Endothelial cell of umbilical vein (primary cell): ENCODE measurements around the gene KIAA1958. TPM values are rescaled to one million over a fixed set of nuclear protein-coding genes. Genes with fewer than 3 reads are reported as not detected.

Experiments
- BruUV-seq: library from RNA; stranded (reverse); fragments of 400-500 nt; replicated peaks from 2 replicates; lab custom pipeline; 2021; lab: Mats Ljungman, UMichigan
- CTCF ChIA-PET: fragments of 300-600, 350-600 bp; sonication (Branson Sonifier 250); formaldehyde crosslinking; loops from one replicate; lab custom pipeline; 2021; ENCODE audit warnings: antibody characterized with exemption, inconsistent platforms; lab: Charles Lee
- POLR2A ChIA-PET: fragments of 300-600, 350-600 bp; sonication (Branson Sonifier 250); formaldehyde crosslinking; loops from one replicate; lab custom pipeline; 2021; ENCODE audit warnings: antibody characterized with exemption, inconsistent platforms; lab: Charles Lee
- DNase-seq: peaks from one replicate; pipeline ENCODE4 v3.0.0-alpha.2; 2011; ENCODE audit warnings: low read depth, low spot score
- FAIRE-seq: peaks from 2 replicates; lab custom pipeline; 2011; peaks lifted over from hg19 to GRCh38; lab: Jason Lieb, UNC
- H2AFZ ChIP-seq: 2 replicates; pipeline ENCODE4 v1.6.0; 2012; ENCODE audit warnings: low read depth, low read length, control low read depth, inconsistent platforms
- H3K27ac ChIP-seq: 2 replicates; pipeline ENCODE4 v1.5.1; 2011; ENCODE audit warnings: low read depth, mild to moderate bottlenecking, control low read depth, low read length, moderate library complexity; ENCODE audit not compliant: insufficient read depth
- H3K27me3 ChIP-seq, 2 experiments: 2 replicates each; pipeline versions ENCODE4 v1.6.0 to v1.6.1; 2011; ENCODE audit warnings: low read length in 2 of 2, mixed read lengths in 1 of 2; ENCODE audit not compliant: control insufficient read depth in 2 of 2, insufficient read depth in 2 of 2
- H3K36me3 ChIP-seq, 2 experiments: 2 replicates in 1 of 2; 3 replicates in 1 of 2; pipeline ENCODE4 v1.5.1; 2011; ENCODE audit warnings: low read length in 2 of 2, mild to moderate bottlenecking in 1 of 2, moderate library complexity in 1 of 2; ENCODE audit not compliant: control insufficient read depth in 2 of 2, insufficient read depth in 2 of 2; ENCODE audit errors: extremely low read depth in 1 of 2
- H3K4me1 ChIP-seq: 3 replicates; pipeline ENCODE4 v1.5.1; 2011; ENCODE audit warnings: mild to moderate bottlenecking, low read length; ENCODE audit not compliant: control insufficient read depth, insufficient read depth; ENCODE audit errors: extremely low read depth
- H3K4me2 ChIP-seq: 2 replicates; pipeline ENCODE4 v1.6.1; 2011; ENCODE audit warnings: low read length, control low read depth, mixed read lengths; ENCODE audit not compliant: insufficient read depth
- H3K4me3 ChIP-seq, 3 experiments: fragments of 200-600 bp in 1 of 3; sonication (generic), shearing (Covaris generic) in 1 of 3; replicated peaks in 1 of 3; 2 replicates each; pipeline ENCODE4 v1.5.1; 2011 to 2016; ENCODE audit warnings: control low read depth in 3 of 3, low read length in 3 of 3, mild to moderate bottlenecking in 2 of 3, inconsistent platforms in 1 of 3, low read depth in 1 of 3, moderate library complexity in 1 of 3; ENCODE audit not compliant: insufficient read depth in 1 of 3
- H3K79me2 ChIP-seq: 2 replicates; pipeline ENCODE4 v1.6.0; 2012; ENCODE audit warnings: low read length, inconsistent platforms; ENCODE audit not compliant: control insufficient read depth, insufficient read depth
- H3K9ac ChIP-seq: replicated peaks from 2 replicates; pipeline ENCODE3; 2011; ENCODE audit warnings: low read length, control low read depth; ENCODE audit not compliant: insufficient read depth; ENCODE audit errors: extremely low read depth
- H3K9me1 ChIP-seq: replicated peaks from 3 replicates; pipeline ENCODE4 v1.6.0; 2011; ENCODE audit warnings: mild to moderate bottlenecking, low read length; ENCODE audit not compliant: control insufficient read depth, insufficient read depth; ENCODE audit errors: extremely low read depth
- H3K9me3 ChIP-seq: replicated peaks from 2 replicates; pipeline ENCODE4 v1.5.1; 2012; ENCODE audit warnings: low read length, inconsistent platforms; ENCODE audit not compliant: control insufficient read depth, insufficient read depth
- H4K20me1 ChIP-seq: replicated peaks from 2 replicates; pipeline ENCODE3; 2011; ENCODE audit warnings: mild to moderate bottlenecking, low read length; ENCODE audit not compliant: control insufficient read depth, insufficient read depth; ENCODE audit errors: extremely low read depth
- CTCF ChIP-seq, 2 donors: IDR thresholded peaks; 1 replicate in 1 of 2; 2 replicates in 1 of 2; pipeline ENCODE4 v1.5.1; 2011; ENCODE audit warnings: low read length in 2 of 2, mild to moderate bottlenecking in 2 of 2, moderate library complexity in 2 of 2, control low read depth in 1 of 2, inconsistent platforms in 1 of 2, low read depth in 1 of 2; ENCODE audit not compliant: insufficient read depth in 1 of 2; ENCODE audit errors: extremely low read depth in 1 of 2
- EZH2 ChIP-seq: IDR thresholded peaks from 2 replicates; pipeline ENCODE4 v1.6.1; 2012; ENCODE audit warnings: borderline replicate concordance, low read depth, mild to moderate bottlenecking, moderate library complexity, low read length, inconsistent platforms; ENCODE audit not compliant: severe bottlenecking
- FOS ChIP-seq: IDR thresholded peaks from 2 replicates; pipeline ENCODE4 v1.6.1; 2011; ENCODE audit warnings: mild to moderate bottlenecking, low read length, moderate library complexity, borderline replicate concordance; ENCODE audit not compliant: insufficient read depth
- GATA2 ChIP-seq: IDR thresholded peaks from 2 replicates; pipeline ENCODE4 v1.7.0; 2011; ENCODE audit warnings: low read depth, mild to moderate bottlenecking, moderate library complexity, mixed read lengths, low read length; ENCODE audit not compliant: insufficient read length, insufficient read depth
- JUN ChIP-seq: IDR thresholded peaks from 2 replicates; pipeline ENCODE4 v1.6.1; 2011; ENCODE audit warnings: borderline replicate concordance, low read depth; ENCODE audit not compliant: insufficient read length, insufficient read depth
- MAX ChIP-seq: IDR thresholded peaks from 2 replicates; pipeline ENCODE4 v1.6.1; 2011; ENCODE audit not compliant: insufficient read depth, insufficient read length
- MYC ChIP-seq: IDR thresholded peaks from one replicate; pipeline ENCODE4 v1.6.1; 2011; ENCODE audit warnings: mild to moderate bottlenecking, low read depth, low read length
- POLR2A ChIP-seq: IDR thresholded peaks from 2 replicates; pipeline ENCODE4 v1.6.1; 2012; ENCODE audit warnings: low read depth, mild to moderate bottlenecking, control low read depth, low read length
- POLR2AphosphoS5 ChIP-seq: IDR thresholded peaks from 2 replicates; pipeline ENCODE4 v1.6.1; 2012; ENCODE audit warnings: low read depth, mild to moderate bottlenecking, control low read depth, low read length, moderate library complexity; ENCODE audit not compliant: insufficient read depth
- dilution Hi-C: fragments of 300-500 bp; cut with MboI; formaldehyde crosslinking; loops from one replicate; pipeline ENCODE4 v1.15.0; 2019; ENCODE audit warnings: low sequenced_read_pairs; ENCODE audit not compliant: extremely low pct_ligation_motif_present
- intact Hi-C: fragments of 100-400 bp; cut with micrococcal nuclease; formaldehyde crosslinking; loops from one replicate; pipeline ENCODE4 v1.10.0; 2022
- polyA plus RNA-seq, 4 experiments: library from polyadenylated mRNA; depleted of rRNA in 3 of 4; stranded (reverse) in 3 of 4; unstranded in 1 of 4; fragments of >200 nt; gene quantifications; 2 replicates each; pipeline versions ENCODE4 v1.2.1 to v1.2.3, GENCODE V29; 2011 to 2012; ENCODE audit warnings: missing spikeins in 1 of 4
- total RNA-seq: library from RNA; stranded (reverse); gene quantifications from 2 replicates; pipeline ENCODE4 v1.2.3, GENCODE V29; 2021

The KIAA1958 gene
- total and polyA plus RNA-seq, 2 donors (not counting 3 experiments of a cell fraction or from before 2014, with no cell fraction given): 1.7 to 5.0 TPM

GRCh38 chr9:112501287-112501686 lies 14.7 kb downstream of the KIAA1958 start:
- Histone ChIP-seq H4K20me1 (no peaks in the 10 kb centered on the region), H3K36me3 (no peaks in the 10 kb centered on the region), H3K4me1 (peaks cover 6% of the 10 kb centered on the region), H3K79me2 (no peaks in the 10 kb centered on the region), H3K9me1 (no peaks in the 10 kb centered on the region), H3K4me2 (no peak overlapping the region), H2AFZ (no peak overlapping the region), H3K4me3 (no peak overlapping the region), H3K9ac (no peak overlapping the region), H3K9me3 (no peaks in the 10 kb centered on the region), H3K27ac (no peak overlapping the region), H3K27me3 (no peaks in the 10 kb centered on the region)
- DNase-seq (no peak), FAIRE-seq (no peak)
- POLR2A ChIA-PET: no interaction called here
- intact Hi-C loops (no loop called here), dilution Hi-C loops (no loop called here)
- CTCF ChIA-PET: interaction anchor here (1.3 kb wide), 1 partner anchor 15 kb away, joined by 3 read pairs; no protein-coding TSS in a partner anchor
- no TSS peak for BruUV-seq
- no peak for TF ChIP-seq JUN
- no peak for TF ChIP-seq FOS
- no peak for TF ChIP-seq POLR2AphosphoS5

- no peak overlapping the region for H2AFZ ChIP-seq
- peak; percentile 21 for DNase-seq
- H3K36me3 ChIP-seq: no peaks in the 10 kb centered on the region
- FAIRE-seq: no peak
- H3K4me2 ChIP-seq: no peak overlapping the region
- H3K27ac ChIP-seq: no peak overlapping the region
- TF ChIP-seq JUN (no peak), MAX (no peak), FOS (no peak), CTCF (IDR thresholded peaks at IDR 0.05; ENCODE audit: extremely low read depth in 1 of 2, insufficient read depth in 1 of 2, low read depth in 1 of 2, low read length in 2 of 2) (no peak), GATA2 (no peak), MYC (no peak), EZH2 (no peak), POLR2AphosphoS5 (no peak), POLR2A (no peak)
- ChIA-PET CTCF (interaction anchor here (0.9 kb wide), 1 partner anchor 78 kb away, joined by 3 read pairs; no protein-coding TSS in a partner anchor), POLR2A (no interaction called here)
- no peaks in the 10 kb centered on the region for H3K27me3 ChIP-seq
- H3K79me2 ChIP-seq: no peaks in the 10 kb centered on the region
- no peak overlapping the region for H3K4me3 ChIP-seq
- no peaks in the 10 kb centered on the region for H3K9me3 ChIP-seq
- no peaks in the 10 kb centered on the region for H4K20me1 ChIP-seq
- H3K9ac ChIP-seq: no peak overlapping the region
- H3K4me1 ChIP-seq: peaks cover 6% of the 10 kb centered on the region
- BruUV-seq: no TSS peak
- intact Hi-C loops: no loop called here
- dilution Hi-C loops: no loop called here
- no peaks in the 10 kb centered on the region for H3K9me1 ChIP-seq
These were observed 15.7 kb downstream of the KIAA1958 start for GRCh38 chr9:112502175-112502946.
